Nephron progenitor cell (in vitro differentiated cells): ENCODE data around the gene APOBEC3G.
A peak's percentile ranks its signal among the peaks of the same experiment; 100 is the strongest.
"Not testable (repeated sequence)": the region's sequence is repeated elsewhere in the genome, so short reads cannot be mapped to it uniquely, and the experiment has no call there.

Experiments used
- DNase-seq: peaks from one replicate; pipeline ENCODE4 v3.0.0; 2021
- H3K27ac Mint-ChIP-seq: 2 replicates; pipeline ENCODE4 v1.8.0; 2021; ENCODE audit warnings: mild to moderate bottlenecking, moderate library complexity, mixed read lengths
- H3K27me3 Mint-ChIP-seq: 2 replicates; pipeline ENCODE4 v1.8.0; 2021; ENCODE audit warnings: mild to moderate bottlenecking, low read depth, mixed read lengths; ENCODE audit not compliant: poor library complexity
- H3K36me3 Mint-ChIP-seq: 2 replicates; pipeline ENCODE4 v1.8.0; 2021; ENCODE audit warnings: low read depth, mixed read lengths
- H3K4me1 Mint-ChIP-seq: 2 replicates; pipeline ENCODE4 v1.8.0; 2021; ENCODE audit warnings: mixed read lengths
- H3K4me3 Mint-ChIP-seq: 2 replicates; pipeline ENCODE4 v1.8.0; 2021; ENCODE audit warnings: mild to moderate bottlenecking, moderate library complexity, mixed read lengths
- H3K9me3 Mint-ChIP-seq: 2 replicates; pipeline ENCODE4 v1.8.0; 2021; ENCODE audit warnings: mild to moderate bottlenecking, moderate library complexity, mixed read lengths
- CTCF ChIP-seq: fragments of 200-600 bp; sonication (generic); IDR thresholded peaks from 2 replicates; pipeline ENCODE4 v1.5.0; 2021; ENCODE audit warnings: antibody characterized with exemption

Gene APOBEC3G

GRCh38 chr22:39039306-39040126 is 37.6 kb upstream of the APOBEC3G start:
- Mint-ChIP-seq H3K4me3 (peak overlapping the region; percentile 80), H3K4me1 (peaks cover 67% of the 10 kb centered on the region), H3K36me3 (peaks cover 6% of the 10 kb centered on the region), H3K27ac (peak overlapping the region; percentile 86), H3K27me3 (peaks cover 6% of the 10 kb centered on the region), H3K9me3 (no peaks in the 10 kb centered on the region)
- no peak for TF ChIP-seq CTCF
- DNase-seq = no peak

- not testable (repeated sequence) for DNase-seq, H3K9me3 Mint-ChIP-seq, H3K27me3 Mint-ChIP-seq
- H3K27ac Mint-ChIP-seq = peak overlapping the region; percentile 51
- H3K4me1 Mint-ChIP-seq = peaks cover 73% of the 10 kb centered on the region
- H3K4me3 Mint-ChIP-seq = peak overlapping the region; percentile 80
- H3K36me3 Mint-ChIP-seq = peaks cover 11% of the 10 kb centered on the region
Measured at GRCh38 chr22:39040155-39040537, 36.9 kb upstream of the APOBEC3G start.

GRCh38 chr22:39040538-39041296 is 36.4 kb upstream of the APOBEC3G start, which contains the start of gene APOBEC3F:
Gene APOBEC3F (plus strand): TSS chr22:39040864. CDS start chr22:39040961, 97 bp downstream.
- H3K27ac Mint-ChIP-seq = peak within 1 kb of the TSS; percentile 93
- H3K27me3 Mint-ChIP-seq, H3K9me3 Mint-ChIP-seq: not testable (repeated sequence)
- peaks cover 79% of the 10 kb centered on the region for H3K4me1 Mint-ChIP-seq
- peak; percentile 58 for DNase-seq
- peak within 1 kb of the TSS; percentile 86 for H3K4me3 Mint-ChIP-seq
- peaks cover 11% of the 10 kb centered on the region for H3K36me3 Mint-ChIP-seq

GRCh38 chr22:39041908-39042307 is 35.2 kb upstream of the APOBEC3G start:
- H3K27ac Mint-ChIP-seq = peak overlapping the region; percentile 93
- peaks cover 11% of the 10 kb centered on the region for H3K36me3 Mint-ChIP-seq
- no peak for DNase-seq
- no peaks in the 10 kb centered on the region for H3K9me3 Mint-ChIP-seq
- peak overlapping the region; percentile 86 for H3K4me3 Mint-ChIP-seq
- peaks cover 6% of the 10 kb centered on the region for H3K27me3 Mint-ChIP-seq
- H3K4me1 Mint-ChIP-seq = peaks cover 84% of the 10 kb centered on the region
- TF ChIP-seq CTCF = no peak

GRCh38 chr22:39043063-39043462 is 34.0 kb upstream of the APOBEC3G start:
- peak overlapping the region; percentile 86 for H3K4me3 Mint-ChIP-seq
- not testable (repeated sequence) for H3K27ac Mint-ChIP-seq, H3K9me3 Mint-ChIP-seq, DNase-seq
- H3K27me3 Mint-ChIP-seq = peaks cover 10% of the 10 kb centered on the region
- H3K36me3 Mint-ChIP-seq = peaks cover 11% of the 10 kb centered on the region
- H3K4me1 Mint-ChIP-seq = peaks cover 84% of the 10 kb centered on the region

- H3K36me3 Mint-ChIP-seq = peaks cover 11% of the 10 kb centered on the region
- H3K27ac Mint-ChIP-seq = peak overlapping the region; percentile 64
- not testable (repeated sequence) for H3K9me3 Mint-ChIP-seq, DNase-seq
- peaks cover 77% of the 10 kb centered on the region for H3K4me1 Mint-ChIP-seq
- H3K27me3 Mint-ChIP-seq = peaks cover 10% of the 10 kb centered on the region
- peak overlapping the region; percentile 45 for H3K4me3 Mint-ChIP-seq
Measured at GRCh38 chr22:39045136-39045535, 31.9 kb upstream of the APOBEC3G start.

- H3K27me3 Mint-ChIP-seq, DNase-seq, H3K27ac Mint-ChIP-seq, H3K4me3 Mint-ChIP-seq, H3K9me3 Mint-ChIP-seq: not testable (repeated sequence)
- peaks cover 76% of the 10 kb centered on the region for H3K4me1 Mint-ChIP-seq
- H3K36me3 Mint-ChIP-seq = peaks cover 18% of the 10 kb centered on the region
Measured at GRCh38 chr22:39049486-39049885, 27.6 kb upstream of the APOBEC3G start.

GRCh38 chr22:39051844-39052495 is 25.1 kb upstream of the APOBEC3G start:
- Mint-ChIP-seq H3K9me3 (peaks cover 13% of the 10 kb centered on the region), H3K36me3 (peaks cover 18% of the 10 kb centered on the region), H3K4me1 (peaks cover 51% of the 10 kb centered on the region)
- not testable (repeated sequence) for H3K27me3 Mint-ChIP-seq, H3K27ac Mint-ChIP-seq, DNase-seq, H3K4me3 Mint-ChIP-seq
